GM21390 (cell line): Measurements from ENCODE around the gene EMILIN2.
A peak's percentile ranks its signal among the peaks of the same experiment; 100 is the strongest.

Source experiments
- ATAC-seq: cut with Tn5 transposase; IDR thresholded peaks from one replicate; pipeline ENCODE4 v1.9.1; 2021; ENCODE audit not compliant: unreplicated experiment

Gene EMILIN2

DNA sequence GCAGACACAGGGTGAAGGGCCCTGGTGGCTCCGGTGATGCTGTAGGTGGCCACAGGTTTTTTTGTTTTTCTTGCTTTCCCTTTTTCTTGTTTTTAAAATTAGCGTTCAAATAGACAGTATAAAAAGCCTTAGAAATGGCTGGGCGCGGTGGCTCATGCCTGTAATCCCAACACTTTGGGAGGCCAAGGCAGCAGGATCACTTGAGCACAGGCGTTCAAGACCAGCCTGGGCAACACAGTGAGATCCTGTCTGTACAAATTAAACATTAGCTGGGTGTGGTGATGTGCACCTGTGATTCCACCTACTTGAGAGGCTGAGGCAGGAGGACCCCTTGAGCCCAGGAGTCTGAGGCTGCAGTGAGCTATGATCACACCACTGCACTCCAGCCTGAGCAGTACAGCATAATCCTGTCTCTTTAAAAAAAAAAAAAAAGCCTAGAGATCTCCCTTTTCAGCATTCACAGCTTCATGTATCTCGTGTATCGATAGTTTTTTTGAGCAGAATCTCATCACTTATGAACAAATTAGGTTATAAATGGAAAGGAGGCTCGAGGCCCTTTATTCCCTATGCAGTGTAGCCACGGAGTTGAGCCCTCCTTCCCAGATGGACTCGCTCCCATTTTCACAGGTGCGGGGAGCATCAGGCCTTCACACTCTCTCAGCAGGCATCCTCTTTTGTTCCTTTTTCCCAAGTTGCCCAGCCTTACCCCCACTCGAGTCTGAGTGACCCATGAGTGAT, 50.8 kb downstream of the EMILIN2 start:
- no peak for ATAC-seq

DNA sequence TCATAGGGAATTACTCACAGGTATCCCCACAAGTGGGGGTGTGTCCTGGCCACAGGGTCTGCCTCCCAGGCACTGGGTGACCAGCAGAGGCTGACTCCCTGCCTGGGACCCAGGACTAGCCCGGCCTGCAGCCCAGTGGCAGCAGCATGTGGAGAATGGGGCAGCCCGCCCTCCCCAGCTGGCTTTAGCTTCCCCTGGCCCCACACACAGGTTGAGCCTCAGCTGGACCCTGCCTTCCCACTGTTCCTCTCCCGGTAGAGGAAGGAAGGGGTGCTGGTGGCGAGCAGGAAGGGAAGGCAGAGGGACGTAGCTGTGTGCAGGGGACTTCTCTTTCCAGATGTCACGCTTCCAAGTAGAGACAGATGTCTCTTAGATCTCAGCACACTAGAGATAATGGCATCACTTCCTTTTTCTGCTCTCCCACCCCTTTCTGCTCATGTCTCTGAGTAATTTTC, 51.4 kb downstream of the EMILIN2 start:
- no peak for ATAC-seq

DNA sequence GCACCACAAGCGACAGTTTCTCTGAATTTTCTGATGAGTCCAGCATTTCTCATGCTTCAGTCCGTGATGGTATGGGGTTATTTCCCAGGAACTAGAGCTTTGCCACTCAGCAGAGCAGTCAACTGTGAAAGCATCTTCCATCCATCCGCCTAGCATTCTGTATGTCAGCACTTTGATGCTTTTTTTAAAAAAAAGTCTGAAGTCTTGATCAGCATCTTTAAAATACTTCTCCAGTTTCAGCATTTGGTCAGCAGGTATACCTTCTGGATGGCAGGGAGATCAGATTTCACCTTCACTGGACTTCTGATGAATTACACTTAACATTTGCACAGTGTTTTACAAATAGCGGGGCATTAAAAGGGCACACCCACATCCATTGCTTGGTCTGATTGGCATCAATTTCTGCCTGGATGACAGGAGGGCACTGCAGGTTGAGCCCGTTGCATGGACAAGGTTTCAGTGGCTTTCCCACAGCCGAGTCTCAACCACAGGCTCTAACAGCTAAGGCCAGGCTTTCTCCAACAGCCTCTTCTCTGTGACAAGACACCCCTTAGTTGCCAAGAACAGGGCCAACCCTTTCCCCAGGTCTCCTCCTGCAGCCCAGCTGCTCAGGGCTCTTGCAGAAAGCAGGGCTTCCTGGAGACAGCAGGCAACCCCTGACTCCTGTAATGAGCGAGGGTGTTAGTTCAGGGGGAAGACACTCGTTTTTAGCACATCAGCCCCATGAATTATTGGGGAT, 54.0 kb downstream of the EMILIN2 start:
- no peak for ATAC-seq

DNA sequence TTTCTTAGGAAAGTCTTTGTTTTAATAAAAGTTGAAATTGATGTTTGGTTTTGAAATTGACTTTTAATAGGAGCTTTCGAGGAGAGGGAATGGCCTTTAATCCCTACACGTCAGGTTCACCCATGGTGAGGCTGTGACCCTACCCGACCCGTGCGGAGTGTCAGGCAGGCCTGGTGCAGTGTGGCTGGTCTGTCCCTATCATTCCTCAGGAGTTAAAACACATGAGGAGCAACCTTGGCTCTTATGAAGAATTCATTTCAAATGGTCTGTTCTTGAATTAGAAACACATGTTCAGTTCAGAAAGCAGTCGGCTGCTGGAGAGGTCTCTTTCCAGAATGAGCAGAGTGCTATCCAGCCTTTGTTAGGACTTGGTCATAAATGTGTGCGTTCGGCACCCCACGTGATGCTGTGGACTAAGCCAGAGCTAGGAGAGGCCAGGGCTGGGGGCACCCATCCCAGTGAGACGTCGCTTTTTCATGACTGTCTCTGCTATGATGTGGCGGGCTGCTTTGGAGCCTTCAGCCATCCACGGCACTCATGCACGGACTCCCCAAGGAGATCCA, 54.7 kb downstream of the EMILIN2 start:
- no peak for ATAC-seq

DNA sequence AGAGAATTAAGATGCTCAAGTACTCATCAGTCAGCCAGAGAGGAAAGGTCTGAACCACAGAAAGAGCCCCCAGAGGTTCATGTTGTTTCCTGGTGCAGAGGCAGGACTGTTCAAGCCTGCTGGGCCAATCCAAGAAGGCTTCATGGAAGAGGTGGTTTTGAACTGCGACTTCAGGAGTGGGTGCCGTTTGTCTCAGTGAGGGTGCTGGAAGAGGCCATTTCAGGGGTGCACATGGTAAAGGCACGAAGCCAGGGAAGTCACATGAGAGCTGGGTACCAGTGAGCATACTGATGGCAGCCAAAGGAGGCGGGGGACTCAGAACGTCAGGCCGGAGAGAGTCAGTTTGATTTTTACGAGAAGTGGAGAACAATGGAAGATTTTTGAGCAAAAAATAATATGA, 55.5 kb downstream of the EMILIN2 start:
- ATAC-seq: no peak

DNA sequence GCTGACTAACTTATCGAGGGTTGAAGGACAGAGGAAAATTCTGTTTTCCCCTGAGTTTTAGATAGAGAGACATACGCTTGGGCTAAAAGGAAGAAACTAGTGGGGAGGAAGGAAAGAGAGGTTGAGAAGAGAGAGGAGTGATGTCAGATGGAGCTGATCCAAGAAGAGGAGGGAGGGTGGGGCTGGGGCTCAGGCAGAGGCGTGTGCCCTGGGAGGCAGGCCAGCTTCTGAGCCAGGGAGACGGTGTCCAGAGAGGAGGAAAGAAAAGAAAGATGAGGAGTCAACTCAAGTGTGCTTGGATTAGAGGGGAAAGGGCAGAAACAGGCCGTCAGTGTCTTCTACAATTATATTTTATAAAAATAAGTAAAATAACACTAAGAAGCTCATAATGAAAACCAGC, 56.2 kb downstream of the EMILIN2 start:
- no peak for ATAC-seq

DNA sequence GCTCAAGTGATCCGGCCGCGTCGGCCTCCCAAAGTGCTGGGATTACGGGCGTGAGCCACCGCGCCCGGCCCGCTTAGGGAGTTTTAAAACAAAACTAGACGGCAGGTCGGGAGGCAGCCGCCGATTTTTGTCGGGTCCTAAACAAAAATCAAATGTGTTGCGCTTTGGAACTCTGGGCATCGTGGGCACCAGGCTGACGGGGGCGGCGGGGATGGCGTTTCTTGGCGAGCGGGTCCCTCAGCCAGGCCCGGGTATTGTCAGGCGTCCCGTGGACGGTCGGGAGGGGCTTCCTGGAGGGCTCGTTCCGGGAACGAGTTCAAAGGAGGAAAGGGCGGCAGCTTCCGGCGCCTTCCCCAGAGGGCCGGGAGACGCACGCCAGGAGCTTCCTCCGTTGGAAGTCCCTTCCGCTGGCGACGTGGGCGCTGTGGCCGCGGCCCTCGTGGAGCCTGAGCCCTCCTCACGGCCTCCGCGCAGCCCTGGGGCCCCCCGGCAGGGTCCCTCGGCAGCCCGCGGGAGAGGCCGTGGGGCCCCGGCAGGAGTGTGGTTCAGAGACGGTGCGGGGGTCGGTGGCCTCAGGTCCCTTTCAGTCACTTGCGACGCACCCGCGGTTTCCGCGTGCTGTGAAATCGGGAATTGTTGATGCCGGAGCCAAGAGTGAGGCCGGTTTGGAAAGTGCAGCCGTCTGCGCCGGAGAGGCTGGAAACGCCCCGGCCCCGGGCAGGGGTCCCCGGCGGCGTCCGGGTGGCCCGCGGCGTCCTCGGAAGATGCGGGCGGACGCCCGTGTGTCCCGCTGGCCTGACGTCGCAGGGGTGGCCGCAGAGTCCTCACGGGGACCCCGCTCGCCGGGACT, 59.3 kb downstream of the EMILIN2 start:
- ATAC-seq: peak; percentile 35

DNA sequence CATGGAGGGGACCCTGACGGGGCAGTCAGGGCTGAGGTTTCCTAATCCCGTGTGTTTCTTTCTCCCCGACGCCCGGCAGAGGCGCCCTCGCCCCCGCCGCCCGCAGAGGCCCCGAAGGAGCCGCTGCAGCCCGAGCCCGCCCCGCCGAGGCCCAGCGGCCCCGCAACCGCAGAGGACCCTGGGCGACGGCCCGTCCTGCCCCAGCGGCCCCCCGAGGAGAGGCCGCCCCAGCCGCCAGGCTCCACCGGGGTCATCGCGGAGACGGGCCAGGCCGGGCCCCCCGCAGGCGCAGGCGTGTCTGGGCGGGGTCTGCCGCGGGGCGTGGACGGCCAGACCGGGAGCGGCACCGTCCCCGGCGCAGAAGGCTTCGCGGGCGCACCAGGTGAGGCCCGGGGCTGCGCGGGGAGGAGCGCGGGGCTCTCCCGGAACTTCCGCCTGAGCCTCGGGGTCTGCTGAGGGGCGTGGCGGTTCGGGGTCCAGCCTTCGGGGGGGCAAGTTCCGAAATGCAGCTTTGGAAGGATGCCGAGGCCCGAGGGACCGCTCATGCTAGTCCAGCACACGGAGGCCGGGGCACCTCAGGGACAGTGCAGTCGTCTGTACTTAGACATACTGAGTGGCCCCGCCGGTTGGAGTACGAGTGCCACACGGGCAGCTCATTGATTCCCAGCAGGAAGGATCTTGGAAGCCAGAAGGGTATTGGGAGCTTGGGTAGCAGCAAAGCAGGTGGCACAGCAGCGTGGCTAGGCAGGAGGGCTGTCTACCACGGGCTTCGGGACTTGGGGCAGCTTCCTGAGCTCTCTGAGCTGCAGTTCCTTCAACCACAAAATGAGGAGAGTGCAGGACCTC, 60.1 kb downstream of the EMILIN2 start:
- peak; percentile 60 for ATAC-seq

DNA sequence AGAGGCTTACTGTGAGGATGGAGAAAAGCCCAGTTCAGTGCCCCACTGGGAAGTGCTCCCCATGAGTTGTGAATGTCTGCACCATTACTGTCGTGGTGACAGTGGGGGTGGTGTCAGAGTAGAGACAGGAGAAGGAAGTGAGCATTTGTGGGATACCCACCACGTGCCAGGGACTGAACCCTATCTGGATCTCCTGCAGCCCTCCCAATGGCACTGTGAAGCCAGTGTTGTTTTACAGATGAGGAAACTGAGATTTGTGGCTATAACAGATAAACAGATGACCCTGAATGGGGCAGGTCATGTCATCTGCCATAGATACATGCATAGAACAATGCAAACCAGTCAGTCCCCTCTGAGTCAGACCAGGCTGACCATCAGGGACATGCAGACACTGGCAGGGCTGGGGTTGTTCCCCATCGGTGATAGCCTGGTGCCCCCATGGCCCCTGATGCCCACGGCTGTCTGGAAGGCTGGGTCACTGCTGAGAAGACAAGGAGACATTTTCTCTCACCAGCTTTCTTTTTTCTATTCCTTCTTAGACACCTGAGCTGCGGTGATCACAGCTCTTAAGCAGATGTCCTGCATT, 60.8 kb downstream of the EMILIN2 start:
- ATAC-seq: peak; percentile 1

DNA sequence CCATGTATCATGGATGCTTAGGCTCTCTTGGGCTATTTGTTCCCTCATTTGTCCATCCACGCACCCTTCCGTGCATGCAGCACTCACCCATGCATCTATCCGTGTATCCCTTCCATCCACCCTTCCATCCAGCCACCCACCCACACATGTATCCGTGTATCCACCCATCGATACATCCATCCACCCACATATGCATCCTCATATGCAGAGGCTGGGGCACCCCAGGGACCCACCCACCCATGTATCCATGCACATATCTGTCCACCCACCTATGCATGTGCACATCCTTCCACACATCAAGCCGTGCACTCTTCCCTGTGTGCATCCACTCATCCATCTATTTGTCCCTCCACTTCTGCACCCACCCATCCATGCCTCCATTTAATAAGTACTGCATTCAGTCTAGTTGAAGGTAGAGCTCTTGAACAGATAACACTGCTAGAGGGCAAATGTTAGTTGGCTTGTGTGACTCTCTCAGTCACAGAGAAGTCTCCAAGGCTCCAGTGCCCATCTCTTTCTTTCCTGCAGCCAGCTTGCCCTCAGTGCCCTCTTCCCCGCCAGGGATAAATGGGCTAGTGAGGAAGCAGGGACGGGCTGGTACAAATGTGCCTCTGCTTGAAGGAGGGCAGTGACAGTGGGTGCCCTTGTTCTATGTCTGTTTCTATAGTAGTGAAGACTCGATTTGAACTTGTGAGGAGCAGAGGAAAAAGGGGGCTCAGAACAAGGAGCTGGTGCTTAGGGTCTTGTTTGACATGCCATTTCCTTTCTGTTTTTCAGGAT, 61.5 kb downstream of the EMILIN2 start:
- ATAC-seq: no peak

DNA sequence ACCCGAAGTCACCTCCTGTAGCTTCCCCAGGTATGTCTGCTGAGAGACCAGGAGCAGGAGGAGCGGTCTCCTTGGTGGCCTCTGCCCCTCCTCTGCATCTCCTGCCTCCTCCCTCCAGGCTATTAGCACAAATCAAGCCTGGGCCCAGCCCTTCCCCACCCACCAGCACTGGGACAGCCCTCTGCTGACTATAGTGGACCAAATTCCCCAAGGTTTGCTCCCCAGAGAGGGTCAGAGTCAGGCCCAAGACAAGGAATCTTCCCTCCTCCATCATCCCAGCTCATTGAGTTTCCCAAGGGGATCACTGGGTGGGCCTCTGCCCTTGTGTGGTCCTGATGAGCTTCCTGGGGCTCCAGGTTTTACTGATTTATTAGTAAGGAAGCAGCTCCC, 62.1 kb downstream of the EMILIN2 start:
- ATAC-seq: no peak

DNA sequence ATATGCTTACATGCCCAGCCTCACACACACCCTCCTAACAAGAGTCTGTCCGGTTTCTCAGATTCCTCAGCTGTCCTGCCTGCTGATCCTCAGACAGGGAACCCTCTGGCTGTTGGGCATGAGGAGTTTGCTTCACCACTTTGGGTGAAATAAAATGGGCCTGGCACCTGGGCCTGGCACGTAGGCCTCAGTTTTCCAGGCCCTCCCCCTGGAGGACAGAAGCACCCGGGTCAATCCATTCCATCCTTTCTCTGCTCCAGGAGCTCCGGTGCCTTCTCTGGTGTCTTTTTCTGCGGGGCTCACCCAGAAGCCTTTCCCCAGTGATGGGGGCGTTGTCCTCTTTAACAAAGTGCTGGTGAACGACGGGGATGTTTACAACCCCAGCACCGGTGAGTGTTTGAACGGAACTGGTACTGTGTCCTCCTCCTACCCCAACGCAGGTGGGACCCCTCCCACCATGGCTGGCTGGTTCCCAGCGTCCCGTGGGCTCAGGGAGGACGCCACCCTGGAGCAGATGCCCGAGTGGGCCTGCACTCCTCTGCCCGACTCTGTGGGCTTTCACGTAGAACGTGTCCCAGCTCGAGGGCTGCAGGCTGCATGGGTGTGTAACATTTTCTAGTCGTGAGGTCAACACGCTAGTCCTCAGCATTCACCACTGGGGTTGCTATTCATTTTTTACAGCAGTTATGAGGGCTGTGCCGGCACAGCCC, 62.8 kb downstream of the EMILIN2 start:
- no peak for ATAC-seq

DNA sequence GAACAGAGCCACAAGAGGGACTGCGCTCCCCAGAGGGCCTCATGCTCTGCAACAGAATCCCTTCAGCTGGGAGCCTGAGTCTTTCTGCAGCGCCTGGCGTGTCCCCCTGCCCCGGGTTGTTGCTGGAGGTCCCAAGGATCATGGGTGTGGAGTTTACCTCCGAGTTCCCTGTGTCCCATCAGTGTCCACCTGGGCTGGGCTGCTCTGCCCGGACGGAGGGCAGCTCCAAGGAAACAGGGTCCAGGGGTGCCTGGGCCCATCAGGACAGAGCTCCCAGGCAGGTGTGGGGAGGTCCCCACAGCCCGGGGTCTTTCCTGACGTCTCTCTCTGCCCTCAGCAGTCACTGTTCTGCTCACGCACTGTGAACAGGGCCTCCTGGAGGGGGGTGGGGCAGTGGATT, 63.5 kb downstream of the EMILIN2 start:
- ATAC-seq: no peak

DNA sequence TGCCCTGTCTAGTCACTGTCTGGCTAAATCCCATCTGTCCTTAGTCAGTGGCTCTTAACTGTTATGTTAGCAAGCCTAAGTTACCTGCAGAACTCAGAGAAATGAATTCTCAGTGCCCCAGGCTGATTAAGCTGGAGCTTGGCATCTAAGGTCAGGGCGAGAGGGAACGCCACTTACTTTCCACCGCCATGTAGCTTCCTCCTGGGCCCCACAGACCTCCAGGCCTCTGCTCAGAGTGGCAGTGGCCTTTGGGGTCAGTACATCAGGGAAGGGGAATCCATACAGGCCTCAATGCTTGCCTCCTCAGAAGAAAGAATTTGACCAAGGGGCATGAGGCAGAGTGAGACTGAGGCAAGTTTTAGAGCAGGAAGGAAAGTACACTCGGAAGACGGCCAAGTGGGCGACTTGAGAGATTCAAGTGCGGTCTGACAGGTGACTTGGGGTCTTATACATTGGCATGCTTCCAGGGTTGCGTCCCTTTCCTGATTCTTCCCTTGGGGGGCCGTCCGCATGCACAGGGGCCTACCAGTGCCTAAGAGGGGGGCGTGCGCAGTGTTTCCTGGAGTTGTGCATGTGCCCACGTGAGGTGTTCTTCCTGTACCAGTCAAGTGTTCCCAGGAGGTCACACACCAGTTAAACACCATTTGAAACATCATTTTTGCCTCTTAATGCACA, 64.1 kb downstream of the EMILIN2 start:
- ATAC-seq: no peak

DNA sequence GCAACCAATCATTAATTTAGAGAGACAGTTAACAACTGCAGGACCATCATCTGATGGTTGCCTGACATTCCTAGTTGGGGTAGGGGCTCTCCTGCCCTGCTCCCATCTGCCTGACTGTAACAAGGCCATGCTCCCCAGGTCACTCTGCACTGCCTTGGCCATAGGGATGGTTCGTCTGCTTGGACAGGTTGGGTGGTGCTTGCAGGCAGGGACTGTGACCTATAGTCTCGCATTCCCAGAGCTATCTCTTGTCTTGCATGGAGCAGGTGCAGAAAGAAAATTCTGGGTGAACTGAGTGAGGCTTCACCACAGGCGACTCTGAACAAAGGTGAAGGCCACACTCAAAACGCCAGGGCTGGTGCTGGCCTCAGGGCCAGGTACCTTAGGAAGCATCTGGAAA, 64.7 kb downstream of the EMILIN2 start:
- no peak for ATAC-seq

DNA sequence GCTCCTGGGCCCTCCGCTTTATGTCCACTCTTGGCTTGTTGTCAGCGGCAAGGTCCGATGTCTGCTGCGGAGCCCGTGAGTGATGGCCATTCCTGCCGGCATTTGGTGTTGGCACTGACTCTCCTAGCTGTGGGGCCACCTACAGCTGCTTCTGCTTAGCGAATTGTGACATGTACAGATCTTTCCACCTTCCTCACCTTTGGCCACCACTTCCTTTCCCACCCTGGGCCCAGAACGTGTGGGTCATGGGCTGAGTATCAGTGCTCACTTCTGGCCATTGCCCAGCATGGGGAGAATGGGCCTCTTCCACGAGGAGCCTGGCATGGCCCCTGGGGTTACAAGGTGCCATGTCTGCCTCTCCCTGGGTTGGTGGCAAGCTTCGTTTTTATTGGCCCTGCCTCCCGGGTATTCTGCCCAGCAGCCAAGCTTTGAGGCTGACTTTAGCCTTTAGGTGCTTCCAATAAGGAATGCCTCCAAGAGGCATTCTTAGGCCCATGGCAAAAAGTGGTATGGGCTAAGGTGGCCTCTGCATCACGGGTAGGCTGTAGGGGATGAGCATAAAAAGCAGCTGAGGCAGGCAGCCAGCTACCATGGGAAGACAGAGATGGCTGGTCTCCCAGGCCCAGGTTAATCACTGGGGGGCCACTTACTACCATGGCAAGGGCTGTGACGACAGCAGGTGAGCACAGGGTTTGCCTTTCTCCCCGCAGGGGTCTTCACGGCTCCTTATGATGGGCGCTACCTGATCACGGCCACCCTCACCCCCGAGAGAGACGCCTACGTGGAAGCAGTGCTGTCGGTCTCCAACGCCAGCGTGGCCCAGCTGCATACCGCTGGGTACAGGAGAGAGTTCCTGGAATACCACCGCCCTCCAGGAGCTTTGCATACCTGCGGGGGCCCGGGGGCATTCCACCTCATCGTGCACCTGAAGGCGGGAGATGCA, 65.8 kb downstream of the EMILIN2 start:
- ATAC-seq: no peak

DNA sequence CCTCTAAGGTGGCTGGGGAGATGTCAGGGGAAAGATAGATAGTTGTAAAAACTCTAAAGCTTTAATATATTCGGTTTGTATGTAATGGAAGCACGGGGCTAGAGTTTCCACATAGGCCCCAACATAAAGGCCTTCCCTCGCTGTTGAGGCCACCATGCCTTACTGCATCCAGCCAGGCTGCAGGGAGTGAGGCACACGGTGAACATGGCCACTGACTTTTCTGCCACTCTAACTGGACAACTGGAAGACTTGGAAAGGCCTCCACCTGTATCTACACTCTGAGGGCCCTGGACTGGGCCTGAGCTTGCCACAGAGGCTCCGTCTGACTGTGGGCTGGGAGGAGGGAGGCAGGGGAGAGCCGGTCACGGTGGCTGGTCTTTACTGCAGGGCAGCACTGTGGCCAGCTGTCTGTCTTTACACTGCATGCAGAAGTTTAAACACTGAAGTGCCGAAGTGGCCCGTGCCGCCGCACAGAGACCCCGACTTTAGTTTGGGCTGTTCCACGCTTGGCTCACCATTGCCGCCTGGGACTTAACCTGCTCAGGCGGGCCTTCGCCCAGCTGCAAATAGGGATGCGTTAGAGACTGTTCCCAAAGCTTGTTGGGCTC, 66.7 kb downstream of the EMILIN2 start:
- no peak for ATAC-seq
